ENCODE results near the gene ARHGAP23.

- no peak for TF ChIP-seq CTCF (IDR thresholded peaks at IDR 0.05 in 2 of 3, conservative IDR thresholded peaks at IDR 0.05 in 1 of 3; ENCODE audit: control insufficient read depth in 2 of 3, extremely low read depth in 1 of 3, insufficient read depth in 1 of 3, low read depth in 3 of 3, low read length in 3 of 3)
- no peak for TF ChIP-seq ZZZ3 (IDR thresholded peaks at IDR 0.05; ENCODE audit: control insufficient read depth, insufficient read length, low read depth)
- TF ChIP-seq CBX3 (IDR thresholded peaks at IDR 0.05; ENCODE audit: borderline replicate concordance, low read depth): no peak
- TF ChIP-seq HDAC6 (IDR thresholded peaks at IDR 0.05; ENCODE audit: unreplicated experiment): no peak
- TF ChIP-seq SMC3 (IDR thresholded peaks at IDR 0.05; ENCODE audit: borderline replicate concordance, low read length): no peak
- no peak for TF ChIP-seq E4F1 (IDR thresholded peaks at IDR 0.05; ENCODE audit: borderline replicate concordance, partially characterized antibody)
- no peak for TF ChIP-seq BHLHE40 (IDR thresholded peaks at IDR 0.05; ENCODE audit: borderline replicate concordance in 1 of 2, low read depth in 2 of 2, low read length in 1 of 2)
- TF ChIP-seq ZNF24 (IDR thresholded peaks at IDR 0.05): no peak
- TF ChIP-seq SUZ12 (IDR thresholded peaks at IDR 0.05; ENCODE audit: unreplicated experiment): no peak
- no peak for TF ChIP-seq USF2 (IDR thresholded peaks at IDR 0.05; ENCODE audit: borderline replicate concordance, low read depth, low read length)
- no peak for TF ChIP-seq CHD1 (IDR thresholded peaks at IDR 0.05; ENCODE audit: low read depth, low read length)
These were observed 56.8 kb downstream of the ARHGAP23 start for GRCh38 chr17:38485146-38485468.
